ENCODE measurements around the gene FKBP9. TPM values are rescaled to one million over a fixed set of nuclear protein-coding genes. Genes with fewer than 3 reads are reported as not detected.

FKBP9 gene
- total and polyA plus RNA-seq, 5 donors: 65.6 to 121 (median 115) TPM

DNA sequence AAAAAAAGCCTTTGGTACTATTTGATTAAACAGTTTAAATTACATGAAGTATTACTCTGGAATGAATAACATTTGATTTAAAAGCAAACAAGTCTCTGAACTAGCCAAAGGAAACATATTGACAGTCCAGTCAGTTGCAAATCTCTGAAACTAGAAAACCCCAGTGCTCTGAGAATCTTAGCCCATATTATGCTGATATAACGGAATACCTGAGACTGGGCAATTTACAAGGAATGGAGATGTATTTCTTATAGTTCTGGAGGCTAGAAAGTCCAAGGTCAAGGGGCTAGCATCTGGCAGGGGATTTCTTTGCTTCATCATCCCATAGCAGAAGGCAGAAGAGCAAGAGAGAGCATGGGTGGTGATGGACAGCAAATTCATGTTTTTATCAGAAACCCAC is 21.7 kb upstream of the FKBP9 start:
- Histone ChIP-seq H3K4me3 (ENCODE audit: low read length) (no peak overlapping the region), H3K4me1 (ENCODE audit: control insufficient read depth, insufficient read depth, low read length) (peaks cover 8% of the 10 kb centered on the region), H3K27me3 (ENCODE audit: control insufficient read depth, insufficient read depth) (no peaks in the 10 kb centered on the region), H3K9me3 (ENCODE audit: control insufficient read depth, low read length) (no peaks in the 10 kb centered on the region), H3K27ac (ENCODE audit: low read length) (no peak overlapping the region)
- ATAC-seq: no peak
- 98% methylated on average over 1 of the region's 1 CpG for WGBS
- intact Hi-C loops (cut with DNase I): loop anchor here in 1 of 4 donors (5.0 kb wide), 1 partner anchor 43 kb away; the partner anchor contains the start of gene KBTBD2
- DNase-seq: no peak

DNA sequence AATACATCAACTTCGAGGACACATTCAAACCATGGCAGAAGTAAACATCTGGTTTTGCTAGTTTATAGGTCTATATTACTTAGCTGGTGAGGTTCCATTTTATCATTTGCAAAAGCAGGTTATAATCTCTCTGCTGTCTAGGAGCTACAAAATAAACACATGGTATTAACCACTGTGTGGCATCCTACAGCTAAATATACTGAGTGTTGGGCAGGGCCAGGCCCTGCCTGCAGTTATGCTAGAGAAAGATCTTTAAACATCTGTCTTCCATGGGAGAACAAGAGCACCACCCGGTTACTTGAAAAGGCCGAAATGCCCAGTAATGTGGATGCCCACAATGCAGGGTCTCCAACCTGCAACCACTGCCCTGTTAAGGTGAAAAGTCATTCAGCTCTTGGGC is 20.6 kb upstream of the FKBP9 start:
- 90% methylated on average over 3 of the region's 3 CpGs for WGBS
- Histone ChIP-seq H3K4me1 (ENCODE audit: control insufficient read depth, insufficient read depth, low read length) (peaks cover 8% of the 10 kb centered on the region), H3K4me3 (ENCODE audit: low read length) (no peak overlapping the region), H3K27me3 (ENCODE audit: control insufficient read depth, insufficient read depth) (no peaks in the 10 kb centered on the region), H3K9me3 (ENCODE audit: control insufficient read depth, low read length) (no peaks in the 10 kb centered on the region), H3K27ac (ENCODE audit: low read length) (no peak overlapping the region)
- ATAC-seq (peak in 1 of 2 donors; percentile 25), DNase-seq (no peak)
- intact Hi-C loops (cut with DNase I): loop anchor here in 1 of 4 donors (5.0 kb wide), 1 partner anchor 44 kb away; the partner anchor contains the start of gene KBTBD2

DNA sequence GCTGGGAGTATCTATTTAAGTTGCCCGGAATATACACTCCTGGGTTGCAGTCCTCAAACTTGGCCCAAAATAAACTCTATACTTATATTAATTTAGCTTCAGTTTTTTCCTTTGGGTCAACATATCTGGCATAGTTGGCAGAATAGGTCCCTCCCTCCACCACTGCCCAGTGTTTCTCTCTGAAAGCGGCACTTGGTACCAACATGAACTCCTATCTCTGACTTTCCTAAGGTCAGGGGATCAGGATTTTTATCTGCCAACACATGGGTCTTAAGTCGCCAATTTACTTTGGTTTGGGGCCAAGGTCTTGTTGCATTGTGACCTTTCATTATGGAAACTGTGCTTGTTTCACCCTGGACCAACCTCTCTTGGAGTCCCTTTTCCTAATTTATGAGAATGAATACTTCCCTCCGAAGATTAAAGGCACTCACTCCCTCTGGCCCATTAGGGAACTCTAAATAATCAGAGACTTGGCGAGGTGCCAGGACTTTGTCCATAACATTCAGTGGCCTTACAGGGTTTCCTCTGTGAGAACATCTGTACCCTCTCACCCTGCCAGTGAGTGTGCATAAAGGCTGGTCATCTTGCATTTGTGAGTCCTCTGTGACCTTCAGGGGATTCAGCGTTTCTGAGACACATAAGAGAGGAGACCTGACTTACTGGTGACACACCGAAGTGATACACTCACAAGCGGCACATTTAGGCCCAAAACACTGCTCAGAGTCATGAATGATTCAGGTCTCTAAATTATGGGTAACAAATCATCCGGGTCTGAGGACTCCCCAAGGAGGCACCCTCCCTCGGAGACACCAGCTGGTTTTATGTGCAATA is 19.7 kb upstream of the FKBP9 start:
- Histone ChIP-seq H3K4me1 (ENCODE audit: control insufficient read depth, insufficient read depth, low read length) (peaks cover 8% of the 10 kb centered on the region), H3K9me3 (ENCODE audit: control insufficient read depth, low read length) (no peaks in the 10 kb centered on the region), H3K27ac (ENCODE audit: low read length) (peak overlapping the region; percentile 57), H3K27me3 (ENCODE audit: control insufficient read depth, insufficient read depth) (no peaks in the 10 kb centered on the region), H3K4me3 (ENCODE audit: low read length) (no peak overlapping the region)
- peak; percentile 32 to 57 for ATAC-seq
- peak in 2 of 3 donors; percentile 60 to 78 for DNase-seq
- intact Hi-C loops (cut with DNase I): loop anchor here in 1 of 4 donors (5.0 kb wide), 1 partner anchor 45 kb away; the partner anchor contains the start of gene KBTBD2
- WGBS: 47% methylated on average over 10 of the region's 10 CpGs

DNA sequence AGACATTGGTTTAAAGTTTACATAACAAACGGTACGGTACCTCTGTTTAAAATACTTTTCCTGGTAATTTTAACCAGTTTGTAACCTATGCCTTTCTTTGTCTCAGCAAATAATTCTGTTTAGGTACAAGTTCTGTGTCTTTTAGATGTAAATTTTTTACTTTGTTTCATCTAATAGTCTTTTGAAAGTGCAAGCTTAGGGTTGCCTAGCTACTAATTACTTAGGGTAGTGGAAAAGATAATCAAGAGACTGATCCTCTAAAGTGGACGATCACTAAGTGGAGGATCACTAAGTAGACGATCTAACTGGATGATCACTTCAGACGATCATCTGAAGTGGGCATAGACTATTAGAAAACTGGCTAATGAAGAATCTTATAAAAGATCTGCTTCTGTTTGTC is 16.1 kb upstream of the FKBP9 start:
- intact Hi-C loops (cut with DNase I): loop anchor here in 2 of 4 donors (5.0 to 10.0 kb wide), 3 partner anchors 94 to 164 kb away; partner anchors contain the start of gene RP9 (in 1 of the 2)
- 24% methylated on average over 5 of the region's 5 CpGs for WGBS
- Histone ChIP-seq H3K27ac (ENCODE audit: low read length) (no peak overlapping the region), H3K4me3 (ENCODE audit: low read length) (peak overlapping the region; percentile 62), H3K27me3 (ENCODE audit: control insufficient read depth, insufficient read depth) (no peaks in the 10 kb centered on the region), H3K9me3 (ENCODE audit: control insufficient read depth, low read length) (no peaks in the 10 kb centered on the region), H3K4me1 (ENCODE audit: control insufficient read depth, insufficient read depth, low read length) (peaks cover 8% of the 10 kb centered on the region)
- no peak for DNase-seq
- no peak for ATAC-seq

DNA sequence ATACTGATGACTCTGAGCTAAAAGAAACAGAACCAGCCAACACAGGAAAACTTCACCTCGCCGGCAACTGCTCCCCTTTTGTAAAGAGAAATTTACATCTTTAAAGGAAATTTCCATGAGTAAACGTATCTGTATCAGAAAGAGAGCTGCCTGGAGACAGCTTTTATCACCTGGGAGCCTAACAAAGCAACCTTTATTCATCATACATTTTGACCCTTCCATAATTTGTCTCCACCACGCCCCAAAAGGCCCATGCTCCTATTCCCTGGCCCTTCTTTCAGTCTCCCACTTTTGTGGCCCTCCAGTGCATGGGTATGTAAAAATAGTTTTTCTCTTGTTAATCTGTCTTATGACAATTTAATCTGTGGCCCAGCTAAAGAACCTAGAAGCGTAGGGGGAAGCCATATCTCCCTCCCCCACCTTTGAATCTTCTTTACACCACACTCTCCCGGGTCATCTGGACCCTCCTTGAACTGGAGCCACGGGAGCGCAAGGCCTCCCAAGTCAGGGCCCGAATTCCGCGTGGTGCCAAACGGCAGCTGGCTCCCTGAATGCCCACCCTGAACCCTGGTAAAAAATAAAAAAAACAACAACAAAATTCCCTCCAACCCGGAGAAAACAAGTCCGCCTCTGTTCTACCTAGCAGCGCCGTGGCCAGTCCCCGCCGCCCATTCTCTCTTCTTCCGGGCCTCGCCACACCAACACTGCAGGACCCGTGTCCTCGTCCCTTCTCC is 15.4 kb upstream of the FKBP9 start:
- peaks cover 7% of the 10 kb centered on the region for H3K4me1 ChIP-seq (ENCODE audit: control insufficient read depth, insufficient read depth, low read length)
- no peaks in the 10 kb centered on the region for H3K27me3 ChIP-seq (ENCODE audit: control insufficient read depth, insufficient read depth)
- peak overlapping the region; percentile 62 for H3K4me3 ChIP-seq (ENCODE audit: low read length)
- peak overlapping the region; percentile 89 for H3K27ac ChIP-seq (ENCODE audit: low read length)
- intact Hi-C loops (cut with DNase I): loop anchor here in 2 of 4 donors (5.0 to 10.0 kb wide), 3 partner anchors 95 to 163 kb away; partner anchors contain the start of gene RP9 (in 1 of the 2)
- H3K9me3 ChIP-seq (ENCODE audit: control insufficient read depth, low read length): no peaks in the 10 kb centered on the region
- DNase-seq (peak in 2 of 3 donors; percentile 31 to 60), ATAC-seq (peak; percentile 3 to 4)
- 5% methylated on average over 22 of the region's 22 CpGs for WGBS

DNA sequence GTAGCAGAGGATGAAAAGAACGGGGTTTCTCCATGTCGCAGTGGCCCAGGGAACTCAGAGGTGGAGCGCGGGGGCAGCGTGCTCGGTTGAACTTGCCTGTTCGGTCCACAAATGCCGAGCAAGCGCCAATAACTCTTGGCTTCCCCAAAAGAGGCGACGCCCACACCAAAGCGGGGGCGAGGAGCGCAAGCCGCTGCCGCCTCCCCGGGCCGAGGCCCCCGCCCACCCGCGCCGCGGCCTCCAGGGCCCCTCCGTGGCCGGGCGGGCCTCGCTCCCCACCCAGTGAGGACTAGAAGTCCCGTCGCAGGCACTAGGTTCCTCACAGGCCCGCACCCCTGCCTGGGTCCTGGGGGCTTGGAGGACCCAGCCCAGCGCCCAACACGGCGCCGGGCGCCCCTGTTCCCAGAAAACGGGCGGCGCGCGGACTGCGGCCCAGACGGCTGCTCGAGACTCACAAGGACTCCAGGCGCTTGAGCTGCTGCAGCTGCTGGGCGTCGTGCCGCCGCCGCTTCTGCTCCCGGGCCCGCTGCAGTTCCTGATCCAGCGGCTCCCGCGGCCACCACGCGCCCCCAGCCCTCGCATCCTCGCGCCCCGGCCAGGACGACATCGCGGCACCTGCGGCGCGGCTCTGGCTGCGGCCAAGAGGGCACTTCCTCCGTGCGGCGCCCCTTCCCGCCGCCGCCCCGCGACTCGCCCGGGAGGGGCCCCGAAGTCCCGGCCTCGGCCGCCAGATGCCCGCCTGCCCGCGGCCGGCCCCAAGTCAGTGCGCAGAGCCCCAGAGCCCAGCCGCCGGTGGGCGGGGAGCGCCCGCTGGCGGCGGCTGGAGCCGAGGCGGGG is 14.6 kb upstream of the FKBP9 start:
- under 1% methylated on average over 95 of the region's 95 CpGs for WGBS
- DNase-seq (peak; percentile 84 to 93 (median 93)), ATAC-seq (peak; percentile 97)
- Histone ChIP-seq H3K4me3 (ENCODE audit: low read length) (peak overlapping the region; percentile 62), H3K27ac (ENCODE audit: low read length) (peak overlapping the region; percentile 89), H3K9me3 (ENCODE audit: control insufficient read depth, low read length) (no peaks in the 10 kb centered on the region), H3K4me1 (ENCODE audit: control insufficient read depth, insufficient read depth, low read length) (no peaks in the 10 kb centered on the region), H3K27me3 (ENCODE audit: control insufficient read depth, insufficient read depth) (no peaks in the 10 kb centered on the region)
- intact Hi-C loops (cut with DNase I): loop anchor here in 2 of 4 donors (5.0 to 10.0 kb wide), 3 partner anchors 95 to 162 kb away; partner anchors contain the start of gene RP9 (in 1 of the 2)

DNA sequence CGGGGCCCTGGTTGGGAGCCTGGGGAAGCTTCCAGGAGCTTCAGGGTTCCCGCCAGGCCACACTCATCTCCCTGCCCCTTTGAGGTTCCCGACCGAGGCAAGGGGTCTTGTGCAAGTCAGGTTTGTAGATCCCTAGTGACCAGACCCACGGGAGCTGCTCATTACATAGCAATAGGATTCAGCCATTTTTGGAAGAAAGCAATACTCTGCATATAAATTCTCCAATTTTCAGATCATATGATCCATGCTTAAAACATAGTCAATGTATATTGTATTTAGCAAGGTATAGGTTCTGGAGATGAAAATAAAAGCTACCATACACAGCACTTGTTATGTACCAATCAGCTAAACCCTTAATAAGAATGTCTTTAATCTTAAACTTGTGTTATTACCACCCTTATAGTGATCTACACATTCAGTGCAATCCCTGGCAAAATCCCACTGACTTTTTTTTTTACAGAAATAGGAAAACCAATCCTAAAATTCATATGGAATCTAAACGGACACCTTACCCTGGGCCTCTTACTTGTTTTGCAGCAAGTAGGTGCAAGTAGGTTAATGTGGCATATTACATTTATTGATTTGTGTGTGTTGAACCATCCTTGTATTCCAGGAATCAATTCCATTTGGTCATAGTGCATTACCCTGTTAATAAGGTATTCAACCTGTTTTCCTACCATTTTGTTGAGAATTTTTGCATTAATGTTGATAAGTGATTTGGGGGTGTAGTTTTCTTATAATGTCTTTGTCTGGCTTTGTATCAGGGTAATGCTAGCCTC is 13.8 kb upstream of the FKBP9 start:
- DNase-seq: no peak
- peaks cover under 1% of the 10 kb centered on the region for H3K9me3 ChIP-seq (ENCODE audit: control insufficient read depth, low read length)
- whole genome bisulfite sequencing: 11% methylated on average over 6 of the region's 6 CpGs
- no peaks in the 10 kb centered on the region for H3K27me3 ChIP-seq (ENCODE audit: control insufficient read depth, insufficient read depth)
- no peak for ATAC-seq
- peak overlapping the region; percentile 62 for H3K4me3 ChIP-seq (ENCODE audit: low read length)
- intact Hi-C loops (cut with DNase I): loop anchor here in 2 of 4 donors (5.0 to 10.0 kb wide), 3 partner anchors 96 to 161 kb away; partner anchors contain the start of gene RP9 (in 1 of the 2)
- no peak overlapping the region for H3K27ac ChIP-seq (ENCODE audit: low read length)
- no peaks in the 10 kb centered on the region for H3K4me1 ChIP-seq (ENCODE audit: control insufficient read depth, insufficient read depth, low read length)

DNA sequence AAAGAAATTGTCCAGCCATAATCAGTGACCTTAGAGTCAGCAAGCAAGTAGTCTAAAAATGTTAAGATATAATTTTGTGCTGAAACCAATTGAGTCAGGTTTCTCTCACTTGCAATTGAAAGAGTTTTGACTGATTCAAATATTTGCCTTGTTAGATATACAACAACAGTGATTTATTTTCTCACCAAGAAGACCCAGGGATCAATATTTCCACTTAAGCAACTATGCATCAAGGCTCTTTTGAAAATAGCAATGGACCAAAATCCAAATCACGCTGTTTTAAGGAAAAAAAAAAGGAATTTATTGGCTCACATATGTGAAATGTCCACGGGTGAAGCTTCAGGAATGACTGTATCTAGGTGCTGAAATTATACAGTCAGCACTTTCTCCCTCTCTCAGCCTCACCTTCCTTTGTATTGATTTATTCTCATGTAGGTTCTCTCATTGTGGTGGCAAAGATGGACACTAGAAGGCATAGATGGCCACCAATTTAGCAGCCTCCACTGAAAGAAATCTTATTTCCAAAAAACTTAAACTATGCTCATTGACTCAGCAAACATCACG is 9.7 kb upstream of the FKBP9 start:
- Histone ChIP-seq H3K27ac (ENCODE audit: low read length) (no peak overlapping the region), H3K4me3 (ENCODE audit: low read length) (no peak overlapping the region), H3K9me3 (ENCODE audit: control insufficient read depth, low read length) (peaks cover 3% of the 10 kb centered on the region), H3K4me1 (ENCODE audit: control insufficient read depth, insufficient read depth, low read length) (no peaks in the 10 kb centered on the region), H3K27me3 (ENCODE audit: control insufficient read depth, insufficient read depth) (no peaks in the 10 kb centered on the region)
- 89% methylated on average over 3 of the region's 3 CpGs for WGBS
- intact Hi-C loops (cut with DNase I): loop anchor here in 2 of 4 donors (10.0 kb wide), 2 partner anchors 103 to 157 kb away; partner anchors contain the start of gene RP9 (in 1 of the 2)
- DNase-seq (no peak), ATAC-seq (no peak)

DNA sequence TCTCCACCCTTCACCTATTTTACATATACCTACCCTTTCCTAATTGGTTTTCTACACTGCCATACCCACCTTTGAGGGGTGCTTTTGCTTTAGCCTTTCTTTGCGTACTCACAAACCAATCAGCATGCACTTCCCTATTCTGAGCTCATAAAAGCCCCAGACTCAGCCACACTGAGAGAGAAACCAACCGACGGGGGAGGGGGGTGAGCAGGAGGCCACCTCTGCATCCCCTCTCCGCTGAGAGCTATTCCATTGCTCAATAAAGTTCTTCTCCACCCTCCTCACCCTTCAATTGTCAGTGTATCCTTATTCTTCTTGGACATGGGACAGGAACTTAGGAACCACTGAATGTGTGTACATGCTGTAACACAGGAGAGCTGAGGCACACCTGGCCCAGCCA is 9.0 kb upstream of the FKBP9 start:
- Histone ChIP-seq H3K9me3 (ENCODE audit: control insufficient read depth, low read length) (peaks cover 3% of the 10 kb centered on the region), H3K4me3 (ENCODE audit: low read length) (no peak overlapping the region), H3K27me3 (ENCODE audit: control insufficient read depth, insufficient read depth) (no peaks in the 10 kb centered on the region), H3K27ac (ENCODE audit: low read length) (no peak overlapping the region), H3K4me1 (ENCODE audit: control insufficient read depth, insufficient read depth, low read length) (no peaks in the 10 kb centered on the region)
- intact Hi-C loops (cut with DNase I): loop anchor here in 2 of 4 donors (10.0 kb wide), 2 partner anchors 103 to 157 kb away; partner anchors contain the start of gene RP9 (in 1 of the 2)
- 90% methylated on average over 4 of the region's 4 CpGs for WGBS
- DNase-seq (no peak), ATAC-seq (no peak)

All from right cardiac atrium (tissue), 5 donors.